Stimulated activated CD8-positive, alpha-beta memory T cell treated with anti-CD3 and anti-CD28 coated beads, Interleukin-4, amount 100 ng/mL, for 1 hour (primary cell): ENCODE results near the gene WIPF1.

Experiments
- DNase-seq, 2 donors: peaks; one replicate each; pipeline ENCODE4 v3.0.0-alpha.2; 2020; ENCODE audit warnings: low read depth in 2 of 2, low spot score in 1 of 2

Gene WIPF1

GRCh38 chr2:174595891-174596397, 1.7 kb downstream of the WIPF1 start:
- DNase-seq, result no peak

DNA sequence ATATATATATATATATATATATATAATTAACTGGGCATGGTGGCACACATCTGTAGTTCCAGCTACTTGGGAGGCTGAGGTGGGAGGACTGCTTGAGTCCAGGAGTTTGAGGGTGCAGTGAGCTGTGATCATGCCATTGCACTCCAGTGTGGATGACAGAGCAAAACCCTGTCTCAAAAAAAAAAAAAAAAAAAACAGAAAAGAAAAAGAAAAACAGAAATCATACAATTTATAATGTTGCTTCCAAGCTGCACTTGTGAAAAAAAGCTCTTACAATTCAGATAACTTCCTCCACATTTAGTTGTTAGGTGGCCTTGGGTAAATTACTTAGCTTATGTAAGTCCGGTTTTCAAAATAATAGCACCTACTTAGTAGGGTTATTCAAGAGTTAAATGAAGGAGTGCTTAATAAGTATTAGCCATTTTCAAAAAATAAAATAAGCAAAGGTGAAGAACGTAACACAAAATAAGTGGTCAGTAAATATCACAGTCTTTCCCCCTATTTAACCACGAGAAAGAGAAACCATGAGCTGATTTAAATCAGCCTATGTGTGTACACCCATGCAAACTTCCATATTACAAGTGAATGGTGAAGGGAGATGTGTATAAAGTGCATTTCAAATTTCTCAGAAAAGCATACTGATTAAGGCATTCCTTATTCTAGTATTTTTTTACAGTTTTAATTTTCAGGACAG, 2.3 kb downstream of the WIPF1 start:
- no peak for DNase-seq

DNA sequence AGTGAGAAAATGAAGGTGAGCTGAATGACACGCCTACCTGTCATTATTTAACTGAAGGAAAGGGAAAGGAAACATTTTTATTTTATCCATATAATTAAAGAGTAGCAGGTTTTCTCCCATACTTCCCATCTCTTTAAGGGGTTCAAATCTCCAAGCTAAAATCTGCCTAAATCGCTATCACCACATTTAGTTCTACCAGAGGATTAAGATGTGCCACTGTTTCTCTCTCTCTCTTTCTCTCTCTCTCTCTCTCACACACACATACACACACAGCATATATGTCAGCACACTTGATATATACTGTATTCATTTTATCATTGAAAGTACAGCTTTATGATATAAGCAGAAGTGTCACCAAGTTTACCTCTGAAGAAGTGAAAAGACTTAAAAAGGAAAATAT, 3.1 kb downstream of the WIPF1 start:
- no peak for DNase-seq

DNA sequence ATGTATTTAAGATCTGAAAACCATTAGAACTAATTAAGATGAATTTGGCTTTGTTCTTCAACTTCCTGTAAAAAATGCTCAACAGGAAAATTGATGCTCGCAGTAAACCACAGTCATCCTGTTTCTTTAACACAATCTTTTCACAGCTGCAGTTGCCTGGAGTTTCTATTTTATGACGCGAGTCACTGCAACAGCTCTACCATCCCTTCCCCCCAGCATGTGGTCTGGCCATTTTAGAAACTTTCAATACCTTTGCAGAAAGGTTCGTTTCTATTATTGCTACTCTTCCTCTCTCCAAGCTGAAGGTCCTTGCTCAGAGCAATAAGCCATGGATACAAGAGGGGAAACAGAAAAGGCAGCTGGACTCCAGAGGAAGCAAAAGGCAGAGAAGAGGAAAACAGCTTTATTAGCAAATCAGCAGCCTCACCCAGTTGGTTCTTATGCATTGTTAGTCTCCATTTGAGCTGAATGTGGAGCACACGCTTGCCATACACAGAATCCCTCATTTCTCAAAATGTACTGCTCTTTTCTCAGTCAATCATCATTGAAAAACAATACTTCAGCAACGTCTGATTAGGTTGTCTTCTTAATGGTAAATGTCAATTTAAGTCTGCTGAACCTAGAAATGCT, 3.9 kb downstream of the WIPF1 start:
- peak; percentile 46 to 50 for DNase-seq

DNA sequence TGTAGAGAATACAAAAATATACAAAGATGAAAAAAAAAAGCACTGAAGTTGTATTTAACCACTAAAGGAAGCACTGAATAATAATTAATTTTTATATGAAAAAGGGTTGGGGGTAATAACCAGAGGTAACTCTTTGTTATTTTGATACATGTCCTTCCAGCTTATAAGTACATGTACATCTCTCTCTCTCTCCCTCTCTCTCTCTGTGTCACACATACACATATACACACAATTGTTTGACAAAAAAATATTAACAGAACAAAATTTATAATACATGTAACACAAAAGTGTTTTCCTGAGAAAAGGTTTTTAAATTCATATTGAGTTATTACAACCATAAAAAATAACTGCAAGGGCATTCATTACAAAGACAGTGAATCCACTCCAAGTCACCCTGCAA, 4.6 kb downstream of the WIPF1 start:
- DNase-seq, result no peak

GRCh38 chr2:174591740-174592139, 5.9 kb downstream of the WIPF1 start:
- DNase-seq, result no peak

GRCh38 chr2:174590928-174591648, 6.5 kb downstream of the WIPF1 start:
- DNase-seq, result no peak

DNA sequence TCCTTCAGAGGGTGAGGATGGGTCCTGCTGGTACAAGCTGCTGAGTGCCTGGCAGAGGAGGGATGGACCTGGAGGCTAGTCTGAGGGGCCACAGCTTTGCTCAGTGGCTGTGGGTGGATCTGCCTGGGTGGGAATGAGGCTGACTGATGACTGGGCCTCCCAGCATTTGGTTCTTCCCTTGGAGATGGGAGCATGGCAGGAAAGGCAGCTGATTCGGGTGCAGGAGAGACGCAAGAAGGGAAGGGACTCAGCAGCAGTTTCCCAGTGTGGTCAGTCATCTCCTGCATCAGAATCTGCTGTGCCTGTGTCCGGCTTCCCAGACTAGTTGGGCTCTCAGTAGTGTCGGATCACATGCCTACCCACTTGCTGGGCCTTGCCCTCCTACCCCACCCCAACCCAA, 7.3 kb downstream of the WIPF1 start:
- no peak for DNase-seq

- DNase-seq, result no peak
Measured at GRCh38 chr2:174589334-174589733, 8.3 kb downstream of the WIPF1 start.

- no peak for DNase-seq
Measured at GRCh38 chr2:174588463-174588862, 9.1 kb downstream of the WIPF1 start.

GRCh38 chr2:174587579-174587978, 10.0 kb downstream of the WIPF1 start:
- no peak for DNase-seq

DNA sequence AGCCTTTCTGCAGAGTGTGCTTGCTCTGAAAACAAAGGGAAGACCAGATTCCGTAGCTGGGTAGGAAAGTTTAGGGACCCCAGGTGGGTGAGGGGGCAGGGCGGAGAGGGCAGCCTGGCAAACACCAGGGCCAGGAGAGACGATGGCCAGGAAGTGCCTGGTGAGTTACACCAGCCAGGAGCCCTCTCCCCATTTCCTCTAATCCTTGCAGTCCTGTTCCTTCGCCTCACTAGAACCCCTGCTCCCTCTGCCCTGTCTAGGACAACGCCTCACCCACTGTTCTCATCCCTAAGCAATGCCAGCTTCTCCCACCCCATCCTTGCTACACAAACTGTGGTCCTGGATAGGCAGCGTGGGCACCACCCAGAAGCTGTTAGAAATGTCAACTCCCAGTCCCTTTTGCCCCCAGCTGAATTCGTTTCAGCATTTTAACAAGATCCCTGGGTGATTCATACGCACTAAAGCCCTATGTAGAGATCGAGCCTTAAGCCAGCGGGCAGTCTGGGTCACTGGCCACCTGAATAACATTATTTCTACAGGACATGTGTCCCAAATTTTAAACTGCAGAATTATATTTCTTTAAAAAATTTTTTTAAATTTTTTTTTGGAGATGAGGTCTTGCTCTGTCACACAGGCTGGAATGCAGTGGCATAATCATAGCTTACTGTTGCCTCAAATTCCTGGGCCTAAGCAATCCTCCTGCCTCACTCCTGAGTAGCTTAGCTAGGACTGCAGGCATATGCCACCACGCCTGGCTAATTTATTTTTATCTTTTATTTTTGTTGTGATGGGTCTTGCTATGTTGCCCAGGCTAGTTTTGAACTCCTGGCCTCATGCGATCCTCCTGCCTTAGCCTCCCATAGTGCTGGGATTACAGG, 10.9 kb downstream of the WIPF1 start:
- no peak for DNase-seq

DNA sequence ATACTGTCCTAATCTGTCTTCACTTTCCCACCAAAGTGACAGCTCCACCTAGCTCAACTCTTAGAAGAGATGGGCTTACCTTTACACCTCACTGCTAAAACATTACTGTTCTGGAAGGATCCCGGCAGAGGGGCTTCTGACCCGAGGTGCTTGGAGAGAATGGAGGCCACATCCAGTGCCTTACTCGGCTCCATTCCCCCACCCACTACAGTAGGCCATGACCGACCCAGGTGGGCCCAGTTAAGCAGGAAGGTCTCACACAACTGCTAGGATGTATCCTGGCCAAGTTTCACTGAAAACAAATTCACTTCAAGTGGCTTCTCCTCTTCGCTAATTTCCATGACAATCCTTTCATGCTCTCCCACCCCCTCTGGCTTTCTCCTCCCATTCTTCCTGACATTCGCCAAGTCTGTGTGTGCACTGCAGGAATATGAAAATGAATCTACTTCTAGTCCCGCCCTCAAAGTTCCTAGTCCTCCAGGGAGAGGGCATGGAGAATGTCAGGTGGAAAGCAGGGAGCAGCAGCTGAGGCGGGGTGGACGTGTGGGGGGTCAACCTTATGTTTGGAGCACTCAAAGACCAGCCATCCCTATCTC, 11.8 kb downstream of the WIPF1 start:
- no peak for DNase-seq

DNA sequence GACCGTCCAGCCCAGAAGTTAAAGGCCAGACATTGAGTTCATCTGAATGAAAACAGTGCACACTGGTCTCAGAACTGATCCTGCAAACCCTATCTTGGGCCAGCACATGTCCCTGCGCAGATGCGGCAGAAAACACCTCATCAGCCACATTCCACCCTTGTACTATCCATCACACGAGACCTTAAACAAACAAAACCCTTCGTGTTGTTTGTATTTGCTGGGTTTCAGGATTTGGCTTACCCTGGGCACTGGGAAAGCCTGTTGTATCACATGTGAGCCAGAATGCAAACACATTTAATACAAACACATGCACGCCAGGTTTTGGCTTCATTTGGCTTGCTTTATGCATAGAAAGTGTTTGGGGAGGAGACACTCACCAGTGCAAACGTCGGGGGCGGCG, 12.5 kb downstream of the WIPF1 start:
- DNase-seq, result no peak

DNA sequence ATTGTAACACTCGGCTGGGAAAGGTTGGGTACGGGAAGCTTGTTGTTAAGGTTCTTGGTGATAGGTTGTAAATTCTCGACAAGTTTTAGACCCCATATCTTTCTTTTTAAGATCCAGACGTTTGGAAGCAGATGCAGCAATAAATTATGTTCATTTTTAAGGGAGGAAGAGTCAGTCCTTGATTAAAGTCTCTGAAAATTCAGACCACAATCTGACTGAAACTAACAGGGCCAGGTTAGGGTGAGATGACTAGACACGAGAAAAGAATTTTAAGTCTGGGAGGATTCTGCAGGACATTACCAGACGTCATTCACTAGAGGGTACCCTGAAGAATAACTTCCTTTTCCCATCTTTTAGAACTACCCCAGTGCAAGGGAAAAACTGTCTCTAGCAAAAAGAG, 16.1 kb downstream of the WIPF1 start:
- no peak for DNase-seq

DNA sequence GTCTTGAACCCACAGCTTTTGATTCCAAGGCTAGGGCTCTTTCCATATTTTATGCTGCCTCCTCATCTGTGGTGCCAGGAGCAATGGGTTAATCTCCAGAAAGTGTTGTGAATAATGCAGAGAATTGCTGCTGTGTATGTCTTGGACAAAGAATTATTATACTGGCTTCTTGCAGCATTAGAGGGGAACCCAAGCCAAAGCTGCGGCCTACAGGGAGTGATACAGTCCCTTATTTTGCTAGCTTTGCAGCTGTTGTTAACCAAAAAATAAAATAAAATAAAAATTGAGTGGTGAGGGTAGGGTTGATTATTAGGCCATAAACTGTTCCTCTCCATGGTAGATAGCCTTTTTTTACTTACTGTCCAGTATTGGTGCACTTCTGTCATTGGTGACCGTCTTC, 16.7 kb downstream of the WIPF1 start:
- no peak for DNase-seq

- no peak for DNase-seq
Measured at GRCh38 chr2:174577967-174578589, 19.5 kb downstream of the WIPF1 start.

DNA sequence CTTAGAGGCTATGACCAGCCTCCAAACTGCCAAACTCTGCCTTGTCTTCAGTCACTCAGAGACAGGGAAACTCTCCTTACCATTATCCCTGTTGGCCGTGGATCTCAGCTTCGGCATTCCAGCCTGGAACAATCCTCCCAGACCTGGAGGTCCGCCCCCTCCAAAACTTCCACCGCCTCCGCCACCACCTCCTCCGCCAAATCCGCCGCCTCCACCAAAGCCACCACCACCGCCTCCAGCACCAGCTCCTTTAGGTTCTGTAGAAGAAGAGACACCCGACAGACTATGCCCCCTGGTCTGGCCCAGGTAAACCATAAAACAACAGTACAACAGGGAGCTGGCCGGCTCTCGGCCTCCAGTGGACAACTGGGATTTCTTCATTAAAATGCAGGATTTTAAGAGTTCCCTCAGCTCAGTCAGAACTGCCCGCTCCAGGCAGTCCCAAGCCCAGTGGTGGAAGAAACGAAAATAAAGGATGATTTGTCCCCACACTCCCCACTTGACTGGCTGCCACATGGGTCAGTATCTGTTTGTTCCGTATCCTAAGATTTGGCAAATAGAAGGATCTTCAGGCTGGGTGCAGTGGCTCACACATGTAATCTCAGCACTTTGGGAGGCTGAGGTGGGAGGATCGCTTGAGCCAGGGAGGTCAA, 22.4 kb downstream of the WIPF1 start:
- DNase-seq, result no peak

GRCh38 chr2:174574657-174575056, 22.9 kb downstream of the WIPF1 start:
- DNase-seq, result no peak

GRCh38 chr2:174573621-174574081, 24.0 kb downstream of the WIPF1 start:
- DNase-seq, result no peak
